IPS-20b (cell line): ENCODE measurements around the gene FADS2.
A peak's percentile ranks its signal among the peaks of the same experiment; 100 is the strongest.

ENCODE experiments used
- H3K27ac ChIP-seq: one replicate; pipeline ENCODE4 v1.5.1; 2013; ENCODE audit warnings: low read length
- H3K27me3 ChIP-seq: 2 replicates; pipeline ENCODE4 v1.6.1; 2013; ENCODE audit warnings: mild to moderate bottlenecking, low read length, inconsistent platforms; ENCODE audit not compliant: insufficient read depth
- H3K36me3 ChIP-seq: 2 replicates; pipeline ENCODE4 v1.6.1; 2013; ENCODE audit warnings: low read depth, mild to moderate bottlenecking, inconsistent platforms, low read length, moderate library complexity; ENCODE audit not compliant: insufficient read depth
- H3K4me1 ChIP-seq: 2 replicates; pipeline ENCODE4 v1.6.1; 2013; ENCODE audit warnings: mild to moderate bottlenecking, control low read depth, inconsistent platforms, low read length, moderate library complexity; ENCODE audit not compliant: insufficient read depth
- H3K4me3 ChIP-seq: 2 replicates; pipeline ENCODE4 v1.5.1; 2013; ENCODE audit warnings: mild to moderate bottlenecking, low read length, inconsistent platforms
- H3K9ac ChIP-seq: 2 replicates; pipeline ENCODE4 v1.6.1; 2013; ENCODE audit warnings: low read depth, mild to moderate bottlenecking, inconsistent platforms, low read length, moderate library complexity
- H3K9me3 ChIP-seq: 2 replicates; pipeline ENCODE4 v1.6.1; 2013; ENCODE audit warnings: mild to moderate bottlenecking, low read depth, low read length, inconsistent platforms; ENCODE audit not compliant: insufficient read depth

Gene FADS2

GRCh38 chr11:61830237-61831105 lies 2.4 kb downstream of the FADS2 start:
- no peaks in the 10 kb centered on the region for H3K9me3 ChIP-seq
- H3K27ac ChIP-seq = no peak overlapping the region
- H3K4me3 ChIP-seq = peak overlapping the region; percentile 88
- peaks cover 35% of the 10 kb centered on the region; the same call in 1 of the 2 replicates for H3K36me3 ChIP-seq
- H3K4me1 ChIP-seq = peaks cover 31% of the 10 kb centered on the region
- H3K27me3 ChIP-seq = no peaks in the 10 kb centered on the region
- H3K9ac ChIP-seq = peak overlapping the region; percentile 98; the same call in 1 of the 2 replicates

- Histone ChIP-seq H3K4me1 (peaks cover 31% of the 10 kb centered on the region), H3K9me3 (no peaks in the 10 kb centered on the region), H3K27me3 (no peaks in the 10 kb centered on the region), H3K4me3 (no peak overlapping the region; the same call in 1 of the 2 replicates), H3K36me3 (peaks cover 45% of the 10 kb centered on the region; the same call in 1 of the 2 replicates), H3K9ac (no peak overlapping the region), H3K27ac (no peak overlapping the region)
Observed at GRCh38 chr11:61832207-61832606, 4.1 kb downstream of the FADS2 start.

- Histone ChIP-seq H3K4me3 (no peak overlapping the region), H3K4me1 (peaks cover 31% of the 10 kb centered on the region), H3K27me3 (no peaks in the 10 kb centered on the region), H3K9me3 (no peaks in the 10 kb centered on the region), H3K36me3 (peaks cover 51% of the 10 kb centered on the region), H3K27ac (no peak overlapping the region), H3K9ac (no peak overlapping the region)
Observed at GRCh38 chr11:61832754-61833153, 4.7 kb downstream of the FADS2 start.

- no peaks in the 10 kb centered on the region for H3K27me3 ChIP-seq
- H3K4me1 ChIP-seq = peaks cover 31% of the 10 kb centered on the region
- no peak overlapping the region; the same call in 1 of the 2 replicates for H3K9ac ChIP-seq
- H3K27ac ChIP-seq = no peak overlapping the region
- H3K9me3 ChIP-seq = no peaks in the 10 kb centered on the region
- H3K4me3 ChIP-seq = no peak overlapping the region
- peaks cover 58% of the 10 kb centered on the region for H3K36me3 ChIP-seq
Observed at GRCh38 chr11:61833471-61833870, 5.4 kb downstream of the FADS2 start.

GRCh38 chr11:61833926-61834277 lies 5.8 kb downstream of the FADS2 start:
- H3K27me3 ChIP-seq = no peaks in the 10 kb centered on the region
- H3K27ac ChIP-seq = peak overlapping the region; percentile 60
- peaks cover 31% of the 10 kb centered on the region for H3K4me1 ChIP-seq
- H3K9ac ChIP-seq = peak overlapping the region; percentile 44; the same call in 1 of the 2 replicates
- H3K4me3 ChIP-seq = no peak overlapping the region; the same call in 1 of the 2 replicates
- no peaks in the 10 kb centered on the region for H3K9me3 ChIP-seq
- peaks cover 62% of the 10 kb centered on the region for H3K36me3 ChIP-seq

GRCh38 chr11:61834278-61835048 lies 6.4 kb downstream of the FADS2 start:
- no peaks in the 10 kb centered on the region for H3K9me3 ChIP-seq
- H3K9ac ChIP-seq = peak overlapping the region; percentile 45; the same call in 1 of the 2 replicates
- peaks cover 68% of the 10 kb centered on the region for H3K36me3 ChIP-seq
- no peak overlapping the region; the same call in 1 of the 2 replicates for H3K4me3 ChIP-seq
- peaks cover 31% of the 10 kb centered on the region for H3K4me1 ChIP-seq
- H3K27ac ChIP-seq = peak overlapping the region; percentile 60
- H3K27me3 ChIP-seq = no peaks in the 10 kb centered on the region

- no peak overlapping the region for H3K27ac ChIP-seq
- H3K4me1 ChIP-seq = peaks cover 19% of the 10 kb centered on the region; the same call in 1 of the 2 replicates
- H3K9me3 ChIP-seq = no peaks in the 10 kb centered on the region
- peaks cover 75% of the 10 kb centered on the region for H3K36me3 ChIP-seq
- no peaks in the 10 kb centered on the region for H3K27me3 ChIP-seq
- H3K9ac ChIP-seq = no peak overlapping the region; the same call in 1 of the 2 replicates
- no peak overlapping the region for H3K4me3 ChIP-seq
Observed at GRCh38 chr11:61836193-61836592, 8.1 kb downstream of the FADS2 start.

GRCh38 chr11:61837411-61838005 lies 9.4 kb downstream of the FADS2 start:
- H3K36me3 ChIP-seq = peaks cover 75% of the 10 kb centered on the region
- no peaks in the 10 kb centered on the region for H3K9me3 ChIP-seq
- H3K9ac ChIP-seq = no peak overlapping the region
- no peaks in the 10 kb centered on the region for H3K27me3 ChIP-seq
- no peak overlapping the region for H3K27ac ChIP-seq
- no peak overlapping the region for H3K4me3 ChIP-seq
- H3K4me1 ChIP-seq = peaks cover 15% of the 10 kb centered on the region; the same call in 1 of the 2 replicates

- H3K9ac ChIP-seq = no peak overlapping the region
- H3K9me3 ChIP-seq = no peaks in the 10 kb centered on the region
- H3K4me1 ChIP-seq = peaks cover 10% of the 10 kb centered on the region; the same call in 1 of the 2 replicates
- H3K27me3 ChIP-seq = no peaks in the 10 kb centered on the region
- H3K4me3 ChIP-seq = no peak overlapping the region
- H3K27ac ChIP-seq = no peak overlapping the region
- H3K36me3 ChIP-seq = peaks cover 77% of the 10 kb centered on the region
Observed at GRCh38 chr11:61838501-61838900, 10.4 kb downstream of the FADS2 start.

GRCh38 chr11:61838921-61839320 lies 10.8 kb downstream of the FADS2 start:
- no peaks in the 10 kb centered on the region for H3K9me3 ChIP-seq
- H3K4me3 ChIP-seq = no peak overlapping the region
- H3K36me3 ChIP-seq = peaks cover 77% of the 10 kb centered on the region
- peaks cover 6% of the 10 kb centered on the region; the same call in 1 of the 2 replicates for H3K4me1 ChIP-seq
- H3K9ac ChIP-seq = no peak overlapping the region
- no peak overlapping the region for H3K27ac ChIP-seq
- no peaks in the 10 kb centered on the region for H3K27me3 ChIP-seq

GRCh38 chr11:61839742-61840141 lies 11.6 kb downstream of the FADS2 start:
- no peaks in the 10 kb centered on the region for H3K27me3 ChIP-seq
- H3K36me3 ChIP-seq = peaks cover 85% of the 10 kb centered on the region
- H3K4me3 ChIP-seq = no peak overlapping the region
- no peaks in the 10 kb centered on the region for H3K9me3 ChIP-seq
- no peak overlapping the region for H3K27ac ChIP-seq
- H3K9ac ChIP-seq = no peak overlapping the region
- H3K4me1 ChIP-seq = no peaks in the 10 kb centered on the region; the same call in 1 of the 2 replicates
